ENCODE measurements around the gene NCAPH2.

- TF ChIP-seq CTCF (IDR thresholded peaks at IDR 0.05; ENCODE audit: low read depth, low read length, poor library complexity, severe bottlenecking), result no peak
- no peak for TF ChIP-seq EZH2phosphoT487 (IDR thresholded peaks at IDR 0.05; ENCODE audit: borderline replicate concordance, low read length)
These were observed 873 bp downstream of the NCAPH2 start for GRCh38 chr22:50508897-50509296.
